ENCODE data around the gene RPS16.

DNA sequence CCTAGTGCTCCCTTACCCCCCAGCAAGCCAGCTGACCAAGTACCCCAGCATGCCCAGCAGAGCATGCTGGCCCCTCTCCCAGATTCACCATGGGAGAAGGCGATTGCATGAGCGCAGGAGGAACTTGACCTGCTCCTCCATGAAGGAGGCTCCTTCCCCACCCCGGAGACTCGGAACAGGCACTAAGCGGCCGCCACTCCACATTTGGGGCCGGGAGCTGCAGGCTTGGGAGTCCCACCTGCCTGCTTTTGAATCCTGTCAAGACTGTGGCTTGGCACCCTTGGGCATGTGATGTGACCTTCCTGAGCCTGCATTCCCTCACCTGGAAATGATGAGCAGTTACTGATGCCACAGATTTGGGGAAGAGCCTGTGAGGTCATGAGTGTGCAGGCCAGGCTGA, 32.2 kb upstream of the RPS16 start:
- TF ChIP-seq, protein P1, sequence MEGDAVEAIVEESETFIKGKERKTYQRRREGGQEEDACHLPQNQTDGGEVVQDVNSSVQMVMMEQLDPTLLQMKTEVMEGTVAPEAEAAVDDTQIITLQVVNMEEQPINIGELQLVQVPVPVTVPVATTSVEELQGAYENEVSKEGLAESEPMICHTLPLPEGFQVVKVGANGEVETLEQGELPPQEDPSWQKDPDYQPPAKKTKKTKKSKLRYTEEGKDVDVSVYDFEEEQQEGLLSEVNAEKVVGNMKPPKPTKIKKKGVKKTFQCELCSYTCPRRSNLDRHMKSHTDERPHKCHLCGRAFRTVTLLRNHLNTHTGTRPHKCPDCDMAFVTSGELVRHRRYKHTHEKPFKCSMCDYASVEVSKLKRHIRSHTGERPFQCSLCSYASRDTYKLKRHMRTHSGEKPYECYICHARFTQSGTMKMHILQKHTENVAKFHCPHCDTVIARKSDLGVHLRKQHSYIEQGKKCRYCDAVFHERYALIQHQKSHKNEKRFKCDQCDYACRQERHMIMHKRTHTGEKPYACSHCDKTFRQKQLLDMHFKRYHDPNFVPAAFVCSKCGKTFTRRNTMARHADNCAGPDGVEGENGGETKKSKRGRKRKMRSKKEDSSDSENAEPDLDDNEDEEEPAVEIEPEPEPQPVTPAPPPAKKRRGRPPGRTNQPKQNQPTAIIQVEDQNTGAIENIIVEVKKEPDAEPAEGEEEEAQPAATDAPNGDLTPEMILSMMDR (IDR thresholded peaks at IDR 0.05), result no peak
- TF ChIP-seq EP300 (IDR thresholded peaks at IDR 0.05), result no peak
